Stimulated activated CD4-positive, alpha-beta T cell treated with anti-CD3 and anti-CD28 coated beads, Interleukin-4, amount 100 ng/mL, for 4 hours (primary cell): ENCODE results near the gene CXXC1.
"Not testable (repeated sequence)": the region's sequence is repeated elsewhere in the genome, so short reads cannot be mapped to it uniquely, and the experiment has no call there.

ENCODE experiments used
- DNase-seq, 2 experiments: peaks; one replicate each; pipeline ENCODE4 v3.0.0-alpha.2; 2020

The CXXC1 gene

GRCh38 chr18:50297621-50298442, 10.3 kb upstream of the CXXC1 start:
- peak; percentile 42 to 54 for DNase-seq

GRCh38 chr18:50293039-50293438, 5.5 kb upstream of the CXXC1 start:
- no peak for DNase-seq

DNA sequence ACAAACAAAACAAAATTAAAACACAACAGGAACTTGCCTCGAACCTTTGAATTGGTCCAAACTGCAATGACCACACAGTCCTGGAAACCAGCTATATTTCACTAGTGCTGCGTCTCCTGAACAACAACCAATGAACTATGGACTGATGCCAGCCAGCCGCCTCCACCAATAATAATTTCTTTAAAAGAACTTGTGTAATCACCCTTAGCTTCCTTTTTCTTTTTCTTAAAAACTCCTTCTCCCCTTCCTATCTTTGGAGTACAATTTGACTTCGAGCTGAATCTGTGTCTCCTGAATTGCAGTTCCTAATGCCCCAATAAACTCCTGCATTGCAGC, 1.6 kb upstream of the CXXC1 start:
- no peak for DNase-seq

- not testable (repeated sequence) for DNase-seq
Measured at GRCh38 chr18:50288348-50289107, 1.0 kb upstream of the CXXC1 start.

DNA sequence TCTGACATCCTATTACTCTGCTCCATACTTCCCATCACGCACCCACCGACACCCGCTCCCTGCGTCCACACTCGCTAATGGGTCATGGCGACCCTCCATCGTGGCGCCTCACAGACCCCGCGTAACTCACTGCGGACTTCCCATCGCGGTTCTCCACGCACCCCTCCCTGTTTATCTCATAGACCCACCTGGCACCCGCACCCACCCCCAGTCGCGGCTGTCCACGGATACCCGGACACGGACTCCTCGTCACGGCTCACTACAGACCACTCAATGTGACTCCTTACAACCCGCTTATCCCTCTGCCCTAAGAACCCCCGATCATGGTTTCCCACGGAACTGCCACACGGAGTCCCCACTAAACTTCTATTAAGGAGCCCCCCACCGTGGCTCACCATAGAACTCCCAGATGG, 458 bp downstream of the CXXC1 start:
- DNase-seq, result no peak

- DNase-seq, result no peak
Measured at GRCh38 chr18:50286391-50287027, 983 bp downstream of the CXXC1 start.

- DNase-seq, result no peak
Measured at GRCh38 chr18:50285631-50286321, 1.7 kb downstream of the CXXC1 start.

GRCh38 chr18:50285071-50285470, 2.4 kb downstream of the CXXC1 start:
- no peak for DNase-seq

GRCh38 chr18:50284255-50284885, 3.1 kb downstream of the CXXC1 start:
- DNase-seq, result no peak

- no peak for DNase-seq
Measured at GRCh38 chr18:50283469-50284209, 3.9 kb downstream of the CXXC1 start.

DNA sequence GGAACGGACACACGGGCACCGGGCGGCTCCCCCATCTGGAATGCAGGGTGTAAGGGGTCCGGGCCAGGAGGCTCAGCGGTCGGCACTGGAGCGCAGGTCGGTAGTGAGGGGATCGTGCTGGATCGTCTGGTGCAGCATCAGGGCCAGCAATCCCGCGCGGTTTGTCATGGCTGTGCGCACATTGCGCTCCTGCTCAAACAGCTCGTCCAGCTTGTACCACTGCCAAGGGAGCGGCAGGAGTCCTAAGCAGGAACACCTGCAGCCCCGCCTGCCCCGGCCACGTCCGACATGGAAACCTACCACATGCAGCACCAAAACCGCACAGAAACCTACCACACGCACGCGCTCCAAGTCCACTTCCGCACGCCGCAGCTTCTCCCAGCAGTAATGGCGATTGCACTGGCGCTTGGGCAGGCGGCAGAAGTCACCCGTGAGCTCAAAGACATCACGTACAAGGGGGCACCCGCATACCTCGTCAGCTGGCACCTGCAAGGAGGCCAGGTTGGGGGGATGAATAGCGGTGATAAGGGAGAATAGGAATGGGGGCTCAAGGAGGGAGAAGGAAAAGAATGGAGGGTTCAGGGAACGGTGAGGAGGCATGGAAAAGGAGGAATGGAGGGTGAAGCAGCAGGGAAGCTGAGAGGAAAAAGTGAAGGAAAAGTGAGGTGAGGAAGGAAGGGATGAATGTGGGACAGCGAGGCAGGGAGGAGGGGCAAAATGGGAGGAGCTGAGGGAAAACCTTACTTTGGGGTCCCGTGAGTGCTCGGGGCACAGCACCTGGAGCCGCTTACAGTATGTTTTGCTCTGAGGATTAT, 4.8 kb downstream of the CXXC1 start:
- no peak for DNase-seq

DNA sequence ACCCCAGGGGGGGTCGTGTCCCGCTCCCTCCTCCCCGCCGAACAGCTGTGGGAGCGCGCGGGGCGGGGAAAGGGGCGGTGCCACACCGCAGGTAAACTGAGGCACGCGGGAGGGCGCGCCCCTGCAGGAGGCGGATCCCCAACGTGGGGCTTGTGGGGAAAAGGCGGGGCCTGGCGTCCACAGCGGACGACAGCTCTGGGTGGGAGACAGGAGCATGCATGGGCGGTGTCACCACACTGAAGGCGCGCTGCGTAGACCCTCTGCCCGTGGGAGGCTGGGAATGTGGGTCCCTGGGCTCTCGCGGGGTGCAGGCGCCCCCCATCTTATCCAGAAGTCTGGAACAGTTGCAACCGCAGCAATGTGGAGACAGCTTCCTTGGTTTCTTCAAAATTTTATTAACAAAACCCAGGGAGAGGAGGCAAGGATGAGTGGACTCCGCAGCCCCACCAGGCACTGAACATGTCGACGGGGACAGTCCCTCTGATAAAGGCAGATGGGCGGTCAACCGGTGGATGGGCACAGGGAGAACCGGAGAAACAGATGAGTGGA, 5.4 kb downstream of the CXXC1 start:
- DNase-seq, result no peak

DNA sequence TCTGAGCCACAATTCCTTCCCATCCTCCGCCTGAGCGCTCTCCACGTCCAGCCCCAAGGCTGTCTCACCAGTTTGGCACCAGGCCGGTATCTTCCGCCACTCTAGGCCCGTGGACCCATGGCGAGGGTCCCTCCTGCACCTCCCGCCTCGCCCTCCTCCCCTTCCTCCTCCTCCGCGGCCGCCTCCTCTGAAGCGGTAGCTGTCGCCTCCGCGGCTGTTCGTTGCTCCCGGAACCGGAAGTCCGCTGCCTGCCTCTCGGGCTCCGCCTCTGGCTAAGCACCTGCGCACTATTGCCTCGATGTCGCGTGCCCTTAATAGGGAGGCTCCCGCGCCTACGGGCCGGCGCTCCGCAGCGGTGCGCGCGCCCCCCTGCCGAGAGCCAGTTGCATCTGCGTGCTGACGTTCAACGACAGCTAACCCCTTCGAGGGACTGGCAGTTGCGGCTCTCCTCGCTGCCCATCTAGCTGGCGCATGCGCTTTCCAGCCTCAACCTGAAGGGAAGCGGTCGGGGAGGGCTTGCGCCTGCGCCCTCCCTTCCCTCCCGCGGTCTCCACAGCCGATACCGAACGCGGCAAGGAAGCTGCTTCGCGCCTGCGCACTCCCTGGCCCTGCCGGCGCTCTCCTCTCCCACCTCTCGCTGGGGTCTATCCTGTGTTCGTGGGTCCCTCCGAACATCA, 6.1 kb downstream of the CXXC1 start, which contains the start of gene MBD1:
TSS of gene MBD1 (minus strand) at position 229 of the 677 bp plus-strand sequence. CDS start 1,531 bp downstream, outside the sequence.
- DNase-seq, result peak; percentile 93 to 97

DNA sequence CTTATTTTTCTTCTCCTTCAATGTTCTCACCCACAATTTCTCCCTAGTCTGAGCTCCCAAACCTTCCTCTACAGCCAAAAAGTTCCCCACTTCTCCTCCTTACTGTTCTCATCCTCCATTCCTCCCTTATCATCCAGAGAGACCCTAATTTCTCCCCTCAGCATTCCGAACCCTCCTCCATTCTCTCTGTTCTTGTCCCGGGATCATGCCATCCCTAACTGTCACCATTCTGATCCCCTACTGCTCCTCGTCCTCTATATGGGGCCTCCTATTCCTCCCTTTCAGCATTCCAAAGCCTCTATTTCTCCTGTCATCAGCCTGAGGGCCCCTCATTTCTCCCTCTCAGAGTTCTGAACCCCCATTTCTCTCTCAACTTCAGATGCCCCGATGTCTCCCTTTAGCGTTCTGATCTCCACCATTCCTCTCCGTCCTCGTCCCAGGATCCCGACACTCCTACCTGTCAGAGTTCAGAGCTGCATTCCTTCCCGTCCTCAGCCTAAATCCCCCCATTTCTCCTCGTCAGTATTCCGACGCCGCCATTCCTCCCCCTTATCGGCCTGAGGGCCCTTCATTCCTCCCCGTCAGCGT, 6.7 kb downstream of the CXXC1 start:
- DNase-seq, result no peak

GRCh38 chr18:50279752-50280151, 7.7 kb downstream of the CXXC1 start:
- no peak for DNase-seq

DNA sequence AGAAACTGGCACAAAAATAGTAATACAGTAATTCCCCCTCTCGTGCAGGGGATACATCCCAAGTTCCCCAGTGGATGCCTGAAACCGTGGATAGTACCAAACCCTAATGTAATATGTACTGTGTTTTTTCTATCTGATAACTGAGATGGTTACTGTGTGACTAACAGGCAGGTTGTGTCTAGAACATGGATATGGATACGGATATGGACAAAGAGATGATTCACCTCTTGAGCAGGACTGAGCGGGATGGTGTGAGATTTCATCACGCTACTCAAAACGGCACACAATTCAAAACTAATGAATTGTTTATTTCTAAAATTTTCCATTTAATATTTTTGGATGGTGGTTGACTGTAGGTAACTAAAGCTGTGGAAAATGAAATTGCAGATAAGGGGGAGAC, 9.6 kb downstream of the CXXC1 start:
- DNase-seq, result no peak

- no peak for DNase-seq
Measured at GRCh38 chr18:50276452-50276851, 11.0 kb downstream of the CXXC1 start.

GRCh38 chr18:50275503-50276036, 11.9 kb downstream of the CXXC1 start:
- no peak for DNase-seq

DNA sequence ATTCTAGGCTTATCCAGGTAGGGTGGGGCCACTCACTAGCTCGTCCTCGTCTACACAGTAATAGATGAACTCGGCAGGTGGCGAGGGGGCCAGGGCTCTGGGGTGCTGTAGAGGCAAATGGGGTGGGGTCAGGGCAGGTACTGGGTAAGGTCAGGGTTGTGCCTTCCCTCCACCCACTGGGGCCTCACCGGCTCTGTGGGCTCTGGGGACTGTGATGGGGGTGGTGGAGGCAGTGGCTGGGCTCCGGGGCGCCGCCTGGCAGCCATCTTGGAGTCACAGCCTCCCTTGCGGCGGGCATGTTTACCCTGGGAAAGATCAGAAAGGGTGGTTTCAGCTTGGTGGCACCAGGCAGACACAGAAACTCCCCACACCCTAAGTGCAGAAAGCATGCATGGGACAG, 12.6 kb downstream of the CXXC1 start:
- DNase-seq, result no peak
